T47D (cell line): ENCODE measurements around the gene RNF217.
"Not testable (repeated sequence)": the region's sequence is repeated elsewhere in the genome, so short reads cannot be mapped to it uniquely, and the experiment has no call there.

Source experiments
- DNase-seq, 2 experiments: peaks; one replicate each; pipeline versions ENCODE4 v3.0.0 to v3.0.0-alpha.2; 2011 to 2012; ENCODE audit warnings: low read depth in 1 of 2, low spot score in 1 of 2
- JUND ChIP-seq: IDR thresholded peaks from 2 replicates; pipeline ENCODE4 v1.6.1; 2012; ENCODE audit warnings: low read depth
- in situ Hi-C: cut with HindIII; loops from 2 replicates; pipeline ENCODE4 v1.10.0; 2016; ENCODE audit warnings: low sequenced_read_pairs, low pct_unique_long_range_greater_than_20kb

RNF217 gene, protein sequence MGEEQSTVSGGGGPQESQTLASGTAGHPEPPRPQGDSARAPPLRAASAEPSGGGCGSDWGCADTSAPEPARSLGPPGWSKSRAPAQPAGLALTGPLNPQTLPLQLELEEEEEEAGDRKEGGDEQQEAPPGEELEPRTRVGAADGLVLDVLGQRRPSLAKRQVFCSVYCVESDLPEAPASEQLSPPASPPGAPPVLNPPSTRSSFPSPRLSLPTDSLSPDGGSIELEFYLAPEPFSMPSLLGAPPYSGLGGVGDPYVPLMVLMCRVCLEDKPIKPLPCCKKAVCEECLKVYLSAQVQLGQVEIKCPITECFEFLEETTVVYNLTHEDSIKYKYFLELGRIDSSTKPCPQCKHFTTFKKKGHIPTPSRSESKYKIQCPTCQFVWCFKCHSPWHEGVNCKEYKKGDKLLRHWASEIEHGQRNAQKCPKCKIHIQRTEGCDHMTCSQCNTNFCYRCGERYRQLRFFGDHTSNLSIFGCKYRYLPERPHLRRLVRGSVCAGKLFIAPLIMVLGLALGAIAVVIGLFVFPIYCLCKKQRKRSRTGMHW

DNA sequence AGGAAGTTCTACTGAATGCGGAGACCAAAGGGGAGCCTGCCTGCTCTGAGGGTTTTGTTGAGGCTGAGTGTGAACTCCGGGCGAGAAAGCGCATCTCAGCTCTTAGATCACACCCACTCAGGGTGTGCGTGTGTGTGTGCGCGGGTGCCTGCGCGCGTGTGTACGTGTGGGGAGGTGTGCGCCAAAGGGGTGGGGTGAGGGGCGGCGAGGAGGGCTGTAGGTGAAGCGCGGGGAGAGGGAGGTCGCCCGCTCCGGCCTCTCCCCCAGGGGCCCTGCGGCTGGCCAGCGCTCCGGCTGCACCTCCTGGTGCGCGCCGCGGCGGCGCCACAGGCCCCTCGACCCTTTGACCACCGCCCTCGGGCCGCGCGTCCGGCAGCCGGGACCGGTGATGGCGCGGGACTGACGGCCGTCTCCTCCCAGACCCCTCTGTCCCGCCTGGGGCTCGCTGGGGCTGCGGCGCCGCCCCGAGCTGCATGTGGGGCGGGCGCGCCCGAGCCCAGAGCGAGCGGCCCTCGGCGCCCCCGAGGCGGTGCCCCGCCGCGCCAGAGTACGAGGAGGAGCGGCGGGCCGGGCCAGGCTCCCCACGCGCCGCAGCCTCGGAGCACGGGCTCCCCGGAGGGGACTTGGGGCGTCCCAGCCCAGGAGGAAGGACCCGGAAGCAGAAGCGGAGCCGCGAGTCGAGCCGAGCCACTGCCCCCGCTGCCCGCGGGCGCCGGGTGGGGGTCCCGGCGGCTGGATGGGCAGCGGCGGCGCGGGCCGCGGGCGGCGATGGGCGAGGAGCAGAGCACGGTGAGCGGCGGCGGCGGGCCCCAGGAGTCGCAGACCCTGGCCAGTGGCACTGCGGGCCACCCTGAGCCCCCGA is at the start of gene RNF217:
Gene RNF217 (plus strand): TSS at position 661 of the 862 bp plus-strand sequence. CDS start 108 bp downstream, at position 769.
- no peak for TF ChIP-seq JUND
- in situ Hi-C loops: no loop called here
- peak; percentile 42 to 67 for DNase-seq

DNA sequence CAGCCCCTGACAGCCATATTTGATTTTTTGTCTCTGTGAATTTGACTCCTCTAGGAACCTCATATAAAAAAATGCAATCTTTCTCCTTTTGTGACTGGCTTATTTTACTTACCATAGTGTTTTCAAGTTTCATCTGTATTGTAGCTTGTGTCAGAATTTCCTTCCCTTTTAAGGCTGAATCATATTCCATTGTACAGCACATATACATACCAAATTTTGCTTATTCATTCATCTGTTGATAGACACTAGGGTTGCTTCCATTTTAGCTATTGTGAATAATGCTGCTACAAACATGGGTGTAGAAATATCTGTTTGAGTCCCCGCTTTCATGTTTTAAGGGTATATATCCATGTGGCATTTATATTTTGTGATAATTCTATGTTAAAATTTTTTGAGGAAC is 49.2 kb upstream of the RNF217 start:
- DNase-seq: no peak
- TF ChIP-seq JUND: no peak
- in situ Hi-C loops: no loop called here

DNA sequence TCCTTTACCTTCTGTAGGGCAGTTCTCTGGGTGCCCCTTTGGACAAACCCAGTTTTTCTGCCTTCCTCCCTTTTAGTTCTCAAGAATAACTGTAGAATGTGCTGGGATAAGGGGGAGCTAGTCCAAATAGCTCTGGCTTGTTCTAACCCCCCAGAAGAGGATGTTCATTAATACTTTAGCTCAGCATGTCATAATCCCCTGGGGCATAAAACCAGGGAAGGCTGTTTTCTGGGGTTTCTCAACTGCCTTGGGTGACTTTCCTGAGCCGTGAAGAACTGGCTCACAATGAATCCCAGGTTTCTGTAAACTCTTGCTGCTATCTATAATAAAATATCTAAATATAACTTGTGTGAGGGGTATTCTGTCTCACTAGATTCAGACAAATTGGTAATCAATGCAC is 44.5 kb upstream of the RNF217 start:
- no peak for TF ChIP-seq JUND
- DNase-seq: no peak
- in situ Hi-C loops: no loop called here

DNA sequence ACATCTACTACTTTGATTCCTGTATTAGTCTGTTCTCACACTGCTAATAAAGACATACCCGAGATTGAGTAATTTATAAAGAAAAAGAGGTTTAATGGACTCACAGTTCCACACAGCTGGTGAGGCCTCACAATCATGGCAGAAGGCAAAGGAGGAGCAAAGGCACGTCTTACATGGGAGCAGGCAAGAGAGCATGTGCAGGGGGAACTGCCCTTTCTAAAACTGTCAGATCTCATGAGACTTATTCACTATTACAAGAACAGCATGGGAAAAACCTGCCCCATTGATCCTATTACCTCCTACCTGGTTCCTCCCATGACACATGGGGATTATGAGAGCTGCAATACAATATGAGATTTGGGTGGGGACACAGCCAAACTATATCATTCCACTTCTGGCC is 42.5 kb upstream of the RNF217 start:
- in situ Hi-C loops, DNase-seq: not testable (repeated sequence)

DNA sequence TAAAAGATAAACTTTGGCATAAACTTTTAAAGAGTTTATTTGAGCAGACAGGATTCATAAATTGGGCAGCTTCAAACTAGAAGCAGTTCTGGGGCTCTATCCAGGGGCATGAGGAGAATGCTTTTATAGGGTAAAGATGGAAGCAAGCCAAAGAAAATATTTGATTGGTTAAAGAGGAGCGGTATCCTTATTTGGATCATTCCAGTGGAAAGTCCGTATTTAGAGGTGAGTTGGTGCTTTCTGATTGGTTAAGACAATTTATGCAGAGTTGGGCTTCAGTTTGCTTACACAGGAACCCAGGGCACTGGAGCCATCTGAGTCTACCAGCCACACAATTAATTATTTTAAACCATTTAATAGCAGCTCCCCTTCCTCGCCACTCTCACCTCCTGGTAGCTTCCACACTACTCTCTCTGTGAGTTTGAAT is 37.9 kb upstream of the RNF217 start:
- TF ChIP-seq JUND: no peak
- peak in 1 of 2 experiments; percentile 19 for DNase-seq
- in situ Hi-C loops: no loop called here

DNA sequence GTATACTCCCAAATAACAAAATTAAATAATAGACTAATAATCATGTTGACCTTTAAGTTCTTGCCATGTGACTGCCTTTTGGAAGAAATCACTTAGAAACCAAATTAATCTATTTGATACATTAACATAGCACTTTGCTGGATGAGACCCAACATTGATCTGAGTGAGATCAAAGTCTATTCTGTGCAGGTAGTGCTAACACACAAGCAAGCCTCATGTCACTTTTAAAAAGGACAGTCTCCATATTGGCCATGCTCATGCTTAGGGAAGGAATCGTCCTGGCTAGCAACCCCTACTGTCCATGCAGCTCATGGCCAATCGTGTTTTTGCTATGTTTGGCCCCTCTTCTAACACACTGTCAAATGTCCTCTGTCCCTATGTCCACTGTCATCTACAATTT is 35.8 kb upstream of the RNF217 start:
- no peak for TF ChIP-seq JUND
- DNase-seq: no peak
- in situ Hi-C loops: no loop called here

DNA sequence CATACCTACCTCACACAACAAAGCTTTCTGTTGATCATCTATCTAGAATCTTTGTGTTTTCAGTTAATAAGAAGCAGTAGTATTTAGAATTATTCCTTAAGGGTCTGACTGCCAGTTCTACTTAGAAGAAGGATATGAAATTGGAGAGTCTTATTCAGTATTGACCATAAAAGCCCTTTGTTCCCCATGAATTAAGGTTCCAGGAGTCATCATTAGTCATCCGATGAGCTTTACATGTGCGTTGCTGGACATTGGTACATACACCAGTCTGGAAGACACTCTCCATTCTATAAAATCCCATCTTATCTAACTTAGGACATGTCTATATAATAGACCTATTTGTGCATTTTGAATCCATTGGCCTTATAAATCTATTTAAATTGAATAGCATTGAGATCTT is 34.4 kb upstream of the RNF217 start:
- no peak for DNase-seq
- no peak for TF ChIP-seq JUND
- in situ Hi-C loops: no loop called here

DNA sequence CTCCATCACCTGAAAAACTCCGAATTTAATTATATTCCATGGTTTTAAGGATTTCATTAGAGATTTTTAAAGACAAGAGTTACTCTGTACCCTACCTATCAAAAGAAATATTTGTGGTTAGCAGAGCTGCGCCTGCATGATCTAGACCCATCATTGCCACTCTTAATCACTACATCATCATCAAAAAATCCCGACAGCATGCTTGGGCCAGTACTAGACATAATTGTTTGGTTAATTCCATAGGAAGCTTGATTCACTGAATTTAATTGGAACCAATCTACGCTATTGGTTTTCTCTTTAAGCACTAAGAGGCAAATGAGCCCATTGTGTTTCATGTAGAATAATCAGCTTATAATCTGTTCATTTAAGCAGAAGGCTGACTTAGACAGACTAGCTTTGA is 33.4 kb upstream of the RNF217 start:
- in situ Hi-C loops: no loop called here
- DNase-seq: no peak
- TF ChIP-seq JUND: no peak

DNA sequence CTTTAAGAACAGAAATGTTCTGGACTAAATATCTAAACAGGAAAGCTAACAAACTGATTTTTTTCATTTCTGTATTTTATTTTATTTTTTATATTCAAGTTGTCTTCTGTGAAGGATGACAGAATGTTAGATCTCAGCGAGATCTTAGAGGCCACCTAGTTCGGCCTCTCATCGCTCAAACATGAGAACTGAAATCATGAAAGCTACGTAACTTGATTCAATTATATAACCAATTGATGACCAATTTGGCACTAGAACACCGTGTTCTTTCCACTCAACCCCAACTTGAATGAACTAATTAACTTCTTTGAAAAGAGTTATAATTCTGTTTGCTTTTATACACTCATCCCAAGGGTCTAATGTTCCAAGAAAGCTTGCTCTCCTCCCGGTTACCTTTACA is 24.6 kb upstream of the RNF217 start:
- no peak for DNase-seq
- in situ Hi-C loops: no loop called here
- no peak for TF ChIP-seq JUND

DNA sequence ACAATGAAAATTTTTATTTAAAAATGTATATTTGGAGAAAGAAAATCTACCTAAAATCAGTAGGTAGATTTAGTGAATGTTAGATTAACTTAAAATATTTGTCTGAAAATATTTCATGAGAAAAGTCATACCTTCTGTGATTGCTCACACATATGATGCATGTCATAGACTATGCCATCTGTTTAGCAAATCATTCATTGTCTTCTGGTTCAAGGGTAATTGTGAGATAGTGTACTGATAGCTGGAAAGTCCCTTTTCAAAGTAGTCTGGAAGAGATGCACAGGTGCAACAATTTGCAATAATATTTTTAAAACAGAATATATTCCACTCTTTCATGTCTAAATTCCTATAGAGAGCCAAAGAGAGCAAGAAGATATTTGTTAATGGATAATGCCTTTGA is 21.0 kb upstream of the RNF217 start:
- no peak for TF ChIP-seq JUND
- no peak for DNase-seq
- in situ Hi-C loops: no loop called here

DNA sequence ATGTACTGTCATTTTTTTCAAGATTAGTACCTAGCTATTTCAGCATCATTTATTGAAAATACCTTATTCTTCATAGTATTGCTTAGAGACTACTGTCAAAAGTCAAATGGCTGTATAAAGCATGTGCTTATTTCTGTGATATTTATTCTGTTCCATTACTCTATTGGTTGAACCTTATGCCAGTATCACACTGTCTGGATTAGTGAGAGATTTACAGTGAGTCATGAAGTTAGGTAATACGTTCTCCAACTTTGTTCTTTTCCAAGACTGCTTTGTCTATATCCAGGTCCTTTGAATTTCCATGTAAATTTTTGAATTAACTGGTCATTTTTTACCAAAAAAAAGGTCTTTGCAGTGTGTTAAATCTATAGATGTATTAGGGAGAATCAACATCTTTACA is 18.6 kb upstream of the RNF217 start:
- no peak for DNase-seq
- TF ChIP-seq JUND: no peak
- in situ Hi-C loops: no loop called here

DNA sequence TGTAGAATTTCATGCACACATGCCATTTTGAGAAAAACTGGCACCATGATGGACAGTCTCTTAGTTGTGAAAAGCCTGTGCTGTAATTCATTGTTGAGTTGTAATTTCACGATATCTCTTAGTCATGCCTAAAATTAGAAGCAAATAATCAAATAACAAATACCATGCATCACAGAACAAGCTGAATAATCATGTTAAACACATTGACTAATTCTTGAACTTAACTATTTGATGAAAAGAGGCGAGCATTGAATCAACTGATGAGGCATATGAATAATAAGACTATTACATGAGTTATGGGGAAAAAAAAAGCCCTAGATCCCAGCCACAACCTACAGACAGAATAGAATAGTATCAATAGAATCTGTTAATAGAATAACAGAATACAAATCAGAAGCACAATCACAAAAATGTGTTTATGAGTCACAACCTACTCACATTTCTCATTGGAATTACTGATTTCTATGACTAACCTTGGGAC is 14.2 kb upstream of the RNF217 start:
- no peak for TF ChIP-seq JUND
- DNase-seq: no peak
- in situ Hi-C loops: no loop called here

DNA sequence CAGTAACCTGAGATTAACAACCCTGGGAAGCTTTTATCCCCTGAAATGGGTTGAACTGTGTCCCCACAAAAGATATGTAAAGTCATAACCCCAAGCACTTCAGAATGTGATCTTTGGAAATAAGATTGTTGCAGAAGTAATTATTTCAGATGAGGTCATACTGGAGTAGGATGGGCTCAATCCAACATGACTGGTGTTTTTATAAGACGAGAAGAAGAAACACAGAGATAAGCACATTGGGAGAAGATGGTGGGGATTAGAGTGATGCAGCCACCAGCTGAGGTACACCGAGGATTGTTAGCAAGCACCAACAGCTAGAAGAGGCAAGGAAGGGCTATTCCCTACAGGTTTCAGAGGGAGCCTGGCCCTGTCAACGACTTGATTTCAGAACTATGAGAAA is 12.5 kb upstream of the RNF217 start:
- in situ Hi-C loops: no loop called here
- no peak for DNase-seq
- no peak for TF ChIP-seq JUND
